ENCODE results near the gene ZFYVE16.

DNA sequence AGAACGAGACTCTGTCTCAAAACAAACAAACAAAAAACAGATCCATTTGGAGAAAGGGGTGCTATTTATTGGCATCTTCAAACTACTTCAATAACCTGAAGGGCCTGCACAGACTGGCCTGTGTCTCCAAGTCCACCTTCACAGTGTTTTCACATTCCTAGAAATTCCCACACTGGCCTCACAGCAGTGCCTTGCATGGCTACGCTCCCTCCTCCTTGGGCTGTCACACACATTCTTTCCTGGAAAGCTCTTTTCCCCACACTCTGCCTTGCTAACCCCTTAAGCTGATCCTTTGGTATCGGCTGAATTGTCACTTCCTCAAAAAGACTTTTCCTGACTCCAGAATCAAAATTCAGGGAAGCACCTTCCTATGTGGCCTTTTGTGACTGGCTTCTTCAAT is 99.8 kb downstream of the ZFYVE16 start:
- TF ChIP-seq TAF1 (IDR thresholded peaks at IDR 0.05; ENCODE audit: low read depth, low read length): no peak
- no peak for TF ChIP-seq POLR2AphosphoS5 (IDR thresholded peaks at IDR 0.05; ENCODE audit: low read depth, low read length)
- TF ChIP-seq POLR2A (IDR thresholded peaks at IDR 0.05; ENCODE audit: low read depth, low read length): no peak

All from GM12891 (cell line).